Fibroblast of skin of right quadriceps (primary cell): ENCODE data around the gene BLOC1S5.
"Not testable (repeated sequence)": the region's sequence is repeated elsewhere in the genome, so short reads cannot be mapped to it uniquely, and the experiment has no call there.

Experiments used
- DNase-seq: peaks from one replicate; pipeline ENCODE4 v3.0.0-alpha.2; 2013

BLOC1S5 gene

GRCh38 chr6:8080362-8081151, 16.4 kb upstream of the BLOC1S5 start:
- peak; percentile 72 for DNase-seq

- DNase-seq = no peak
Observed at GRCh38 chr6:8079126-8079525, 14.9 kb upstream of the BLOC1S5 start.

GRCh38 chr6:8077991-8078390, 13.8 kb upstream of the BLOC1S5 start:
- DNase-seq = no peak

GRCh38 chr6:8075704-8076103, 11.5 kb upstream of the BLOC1S5 start:
- DNase-seq = no peak

- DNase-seq = no peak
Observed at GRCh38 chr6:8075185-8075584, 11.0 kb upstream of the BLOC1S5 start.

- DNase-seq = peak; percentile 25
Observed at GRCh38 chr6:8074213-8074612, 10.0 kb upstream of the BLOC1S5 start.

GRCh38 chr6:8073758-8074157, 9.6 kb upstream of the BLOC1S5 start:
- DNase-seq = no peak

GRCh38 chr6:8070718-8071117, 6.5 kb upstream of the BLOC1S5 start:
- DNase-seq = no peak

GRCh38 chr6:8069631-8070284, 5.6 kb upstream of the BLOC1S5 start:
- DNase-seq = no peak

- no peak for DNase-seq
Observed at GRCh38 chr6:8069151-8069550, 5.0 kb upstream of the BLOC1S5 start.

- no peak for DNase-seq
Observed at GRCh38 chr6:8066108-8066507, 1.9 kb upstream of the BLOC1S5 start.

- DNase-seq = no peak
Observed at GRCh38 chr6:8065519-8065911, 1.3 kb upstream of the BLOC1S5 start.

- no peak for DNase-seq
Observed at GRCh38 chr6:8064638-8065518, 689 bp upstream of the BLOC1S5 start.

GRCh38 chr6:8061736-8062135, 2.5 kb downstream of the BLOC1S5 start:
- DNase-seq = no peak

- no peak for DNase-seq
Observed at GRCh38 chr6:8060346-8060745, 3.8 kb downstream of the BLOC1S5 start.

GRCh38 chr6:8059129-8059528, 5.1 kb downstream of the BLOC1S5 start:
- DNase-seq = peak; percentile 18

GRCh38 chr6:8057793-8058192, 6.4 kb downstream of the BLOC1S5 start:
- no peak for DNase-seq

- DNase-seq = peak; percentile 20
Observed at GRCh38 chr6:8057263-8057662, 6.9 kb downstream of the BLOC1S5 start.

- DNase-seq = no peak
Observed at GRCh38 chr6:8054276-8054675, 9.9 kb downstream of the BLOC1S5 start.

- peak; percentile 16 for DNase-seq
Observed at GRCh38 chr6:8047541-8048292, 16.5 kb downstream of the BLOC1S5 start.

- DNase-seq = not testable (repeated sequence)
Observed at GRCh38 chr6:8045769-8046168, 18.4 kb downstream of the BLOC1S5 start.

GRCh38 chr6:8043221-8043620, 21.0 kb downstream of the BLOC1S5 start:
- no peak for DNase-seq
